Measurements from ENCODE around the gene SNUPN. TPM values are rescaled to one million over a fixed set of nuclear protein-coding genes. Genes with fewer than 3 reads are reported as not detected.
A peak's percentile ranks its signal among the peaks of the same experiment; 100 is the strongest.

SNUPN gene
- total and polyA plus RNA-seq, 10 of the 15 experiments (the other 5 are each of a cell fraction or from before 2014, with no cell fraction given): 19.0 to 50.3 (median 32.5) TPM

GRCh38 chr15:75662823-75663519, 37.4 kb upstream of the SNUPN start:
- intact Hi-C loops (cut with micrococcal nuclease; ENCODE audit: unreplicated experiment): no loop called here
- no peaks in the 10 kb centered on the region; the same call in 1 of the 2 replicates for H3K4me1 ChIP-seq (ENCODE audit: control insufficient read depth, insufficient read depth, low read length)
- in situ Hi-C loops (cut with MboI): loop anchor here (25.0 kb wide), 1 partner anchor 651 kb away; the partner anchor contains the start of gene PPCDC
- no peaks in the 10 kb centered on the region for H3K79me2 ChIP-seq (ENCODE audit: control insufficient read depth, insufficient read depth, low read length)
- SMC1A ChIA-PET (ENCODE audit: uncharacterized antibody, unreplicated experiment): no interaction called here
- TF ChIP-seq SUZ12 (IDR thresholded peaks at IDR 0.05; ENCODE audit: unreplicated experiment) (no peak), CBFB (IDR thresholded peaks at IDR 0.05; ENCODE audit: low read depth) (no peak), FOXM1 (IDR thresholded peaks at IDR 0.05; ENCODE audit: low read depth, low read length) (no peak)
- DNase-seq (ENCODE audit: low read depth, low spot score) (no peak), ATAC-seq (peak; percentile 53), FAIRE-seq (no peak)
- no TSS peak for BruUV-seq (replicated peaks)
- no peak overlapping the region for H2AFZ ChIP-seq (ENCODE audit: control insufficient read depth, low read depth, low read length)
- H3K4me2 ChIP-seq (ENCODE audit: control insufficient read depth, insufficient read depth): no peak overlapping the region
- RAD21 ChIA-PET (ENCODE audit: unreplicated experiment): no interaction called here
- no peak overlapping the region for H3K4me3 ChIP-seq
- no peaks in the 10 kb centered on the region for H4K20me1 ChIP-seq (ENCODE audit: control insufficient read depth, insufficient read depth)
- 35% methylated on average over 9 of the region's 9 CpGs for WGBS (ENCODE audit: insufficient coverage, insufficient replicate concordance, low lambda C conversion rate, missing lambda C conversion rate)
- POLR2A ChIA-PET: no interaction called here
- no peak overlapping the region for H3K9ac ChIP-seq (ENCODE audit: control insufficient read depth, insufficient read depth, low read length)
- H3K36me3 ChIP-seq (ENCODE audit: control insufficient read depth in 2 of 2, insufficient read depth in 2 of 2, low read length in 1 of 2): no peaks in the 10 kb centered on the region
- no peaks in the 10 kb centered on the region for H3K9me3 ChIP-seq (replicated peaks; ENCODE audit: control insufficient read depth, insufficient read depth, low read length)
- CTCF ChIA-PET: no interaction called here
- no peak overlapping the region for H3K27ac ChIP-seq (ENCODE audit: control insufficient read depth, insufficient read depth)
- H3K27me3 ChIP-seq (replicated peaks in 1 of 2; ENCODE audit: control insufficient read depth in 2 of 2, insufficient read depth in 2 of 2, low read length in 1 of 2): no peaks in the 10 kb centered on the region; a peak in 1 of 4 replicates

GRCh38 chr15:75661756-75662140, 36.2 kb upstream of the SNUPN start:
- no peaks in the 10 kb centered on the region for H3K27me3 ChIP-seq (replicated peaks in 1 of 2; ENCODE audit: control insufficient read depth in 2 of 2, insufficient read depth in 2 of 2, low read length in 1 of 2)
- intact Hi-C loops (cut with micrococcal nuclease; ENCODE audit: unreplicated experiment) (no loop called here), in situ Hi-C loops (cut with MboI) (loop anchor here (25.0 kb wide), 1 partner anchor 649 kb away; the partner anchor contains the start of gene PPCDC)
- H4K20me1 ChIP-seq (ENCODE audit: control insufficient read depth, insufficient read depth): no peaks in the 10 kb centered on the region
- 22% methylated on average over 3 of the region's 3 CpGs for WGBS (ENCODE audit: insufficient coverage, insufficient replicate concordance, low lambda C conversion rate, missing lambda C conversion rate)
- ChIA-PET SMC1A (ENCODE audit: uncharacterized antibody, unreplicated experiment) (interaction anchor here (0.9 to 1.8 kb wide), 2 partner anchors 20 to 21 kb away, joined by 3 to 4 read pairs; partner anchors contain the start of gene IMP3), POLR2A (interaction anchor here (0.5 to 1.3 kb wide), 4 partner anchors 13 to 274 kb away, joined by 3 to 6 read pairs (median 4); no protein-coding TSS in a partner anchor), RAD21 (ENCODE audit: unreplicated experiment) (no interaction called here), CTCF (interaction anchor here (1.0 kb wide), 1 partner anchor 22 kb away, joined by 4 read pairs; the partner anchor contains the start of gene IMP3)
- no peaks in the 10 kb centered on the region; the same call in 1 of the 2 replicates for H3K4me1 ChIP-seq (ENCODE audit: control insufficient read depth, insufficient read depth, low read length)
- H3K9me3 ChIP-seq (replicated peaks; ENCODE audit: control insufficient read depth, insufficient read depth, low read length): no peaks in the 10 kb centered on the region
- no peak for DNase-seq (ENCODE audit: low read depth, low spot score)
- H3K27ac ChIP-seq (ENCODE audit: control insufficient read depth, insufficient read depth): no peak overlapping the region
- H3K79me2 ChIP-seq (ENCODE audit: control insufficient read depth, insufficient read depth, low read length): no peaks in the 10 kb centered on the region
- H3K9ac ChIP-seq (ENCODE audit: control insufficient read depth, insufficient read depth, low read length): no peak overlapping the region
- ATAC-seq: no peak
- no TSS peak for BruUV-seq (replicated peaks)
- H3K36me3 ChIP-seq (ENCODE audit: control insufficient read depth in 2 of 2, insufficient read depth in 2 of 2, low read length in 1 of 2): no peaks in the 10 kb centered on the region
- H3K4me2 ChIP-seq (ENCODE audit: control insufficient read depth, insufficient read depth): no peak overlapping the region
- no peak for FAIRE-seq
- H2AFZ ChIP-seq (ENCODE audit: control insufficient read depth, low read depth, low read length): no peak overlapping the region
- no peak overlapping the region for H3K4me3 ChIP-seq
- no peak for TF ChIP-seq ZBED1 (IDR thresholded peaks at IDR 0.05; ENCODE audit: borderline replicate concordance)
- no peak for TF ChIP-seq NR2C2 (IDR thresholded peaks at IDR 0.05; ENCODE audit: borderline replicate concordance, control insufficient read depth, insufficient read length, low read depth)
- TF ChIP-seq RCOR1 (conservative IDR thresholded peaks at IDR 0.05; ENCODE audit: low read depth, low read length): no peak
- TF ChIP-seq PML (IDR thresholded peaks at IDR 0.05; ENCODE audit: low read length): no peak
- TF ChIP-seq NKRF (conservative IDR thresholded peaks at IDR 0.05): no peak
- TF ChIP-seq POLR2AphosphoS5 (IDR thresholded peaks at IDR 0.05; ENCODE audit: low read length): no peak
- no peak for TF ChIP-seq SMARCA5 (IDR thresholded peaks at IDR 0.05)
- no peak for TF ChIP-seq ATF2 (IDR thresholded peaks at IDR 0.05; ENCODE audit: low read length)
- no peak for TF ChIP-seq POLR2AphosphoS2 (IDR thresholded peaks at IDR 0.05; ENCODE audit: low read depth, low read length)
- no peak for TF ChIP-seq E2F4 (IDR thresholded peaks at IDR 0.05; ENCODE audit: low read depth, low read length)
